Stimulated activated naive CD8-positive, alpha-beta T cell treated with anti-CD3 and anti-CD28 coated beads, Interleukin-15, Interleukin-2, amounts not matched to agents 100 U/mL and 50 U/mL, for 24 hours (primary cell): ENCODE data around the gene C2CD5.
"Not testable (repeated sequence)": the region's sequence is repeated elsewhere in the genome, so short reads cannot be mapped to it uniquely, and the experiment has no call there.

Source experiments
- ATAC-seq: fragments of 150-1000 bp; cut with Tn5 transposase; one replicate; pipeline ENCODE4 v1.10.0; 2021
- DNase-seq: peaks from one replicate; pipeline ENCODE4 v3.0.0; 2021

The C2CD5 gene

GRCh38 chr12:22477894-22478287 lies 66.5 kb downstream of the C2CD5 start:
- DNase-seq = no peak
- no peak for ATAC-seq

GRCh38 chr12:22477166-22477893 lies 67.0 kb downstream of the C2CD5 start:
- ATAC-seq = no peak
- DNase-seq = no peak

- DNase-seq (no peak), ATAC-seq (no peak)
Observed at GRCh38 chr12:22476133-22476532, 68.2 kb downstream of the C2CD5 start.

- ATAC-seq (no peak), DNase-seq (no peak)
Observed at GRCh38 chr12:22474970-22475720, 69.2 kb downstream of the C2CD5 start.

- no peak for DNase-seq
- ATAC-seq = peak; percentile 23
Observed at GRCh38 chr12:22473212-22473611, 71.1 kb downstream of the C2CD5 start.

GRCh38 chr12:22467190-22467589 lies 77.2 kb downstream of the C2CD5 start:
- DNase-seq (no peak), ATAC-seq (no peak)

GRCh38 chr12:22463306-22463705 lies 81.0 kb downstream of the C2CD5 start:
- no peak for DNase-seq
- no peak for ATAC-seq

GRCh38 chr12:22461786-22462185 lies 82.6 kb downstream of the C2CD5 start:
- ATAC-seq (no peak), DNase-seq (no peak)

- ATAC-seq (peak; percentile 57), DNase-seq (no peak)
Observed at GRCh38 chr12:22459838-22460490, 84.4 kb downstream of the C2CD5 start.

- DNase-seq (no peak), ATAC-seq (no peak)
Observed at GRCh38 chr12:22458298-22458937, 85.9 kb downstream of the C2CD5 start.

- DNase-seq (no peak), ATAC-seq (no peak)
Observed at GRCh38 chr12:22457085-22457484, 87.3 kb downstream of the C2CD5 start.

- DNase-seq (no peak), ATAC-seq (no peak)
Observed at GRCh38 chr12:22453511-22453910, 90.8 kb downstream of the C2CD5 start.

GRCh38 chr12:22447223-22447622 lies 97.1 kb downstream of the C2CD5 start:
- ATAC-seq = no peak
- DNase-seq = no peak

GRCh38 chr12:22444317-22444665 lies 100.1 kb downstream of the C2CD5 start:
- not testable (repeated sequence) for ATAC-seq, DNase-seq

- peak; percentile 52 for DNase-seq
- peak; percentile 99 for ATAC-seq
Observed at GRCh38 chr12:22443379-22444316, 100.7 kb downstream of the C2CD5 start.

GRCh38 chr12:22437031-22437806 lies 107.1 kb downstream of the C2CD5 start:
- no peak for DNase-seq
- ATAC-seq = no peak

GRCh38 chr12:22435583-22435982 lies 108.8 kb downstream of the C2CD5 start:
- ATAC-seq (no peak), DNase-seq (no peak)

GRCh38 chr12:22431693-22432251 lies 112.6 kb downstream of the C2CD5 start:
- ATAC-seq (no peak), DNase-seq (no peak)

- DNase-seq (no peak), ATAC-seq (no peak)
Observed at GRCh38 chr12:22416801-22417200, 127.5 kb downstream of the C2CD5 start.
